Activated CD8-positive, alpha-beta T cell treated with anti-CD3 and anti-CD28 coated beads, Interleukin-2, amount 10 ng/mL, durations not matched to agents 7 days and 5 days (primary cell): ENCODE measurements around the gene PDSS2. TPM values are rescaled to one million over a fixed set of nuclear protein-coding genes. Genes with fewer than 3 reads are reported as not detected.

Experiments used
- ATAC-seq: fragments of 150-1000 bp; cut with Tn5 transposase; one replicate; pipeline ENCODE4 v1.10.0; 2021; ENCODE audit warnings: moderate library complexity
- CTCF ChIA-PET: fragments of 350-600 bp; sonication (Branson Sonifier 250); formaldehyde crosslinking; loops from one replicate; lab custom pipeline; 2021; ENCODE audit warnings: antibody characterized with exemption; lab: Charles Lee
- POLR2A ChIA-PET: fragments of 350-600 bp; sonication (Branson Sonifier 250); formaldehyde crosslinking; loops from one replicate; lab custom pipeline; 2021; ENCODE audit warnings: antibody characterized with exemption; lab: Charles Lee
- DNase-seq: peaks from one replicate; pipeline ENCODE4 v3.0.0-alpha.2; 2020
- H3K27ac Mint-ChIP-seq: one replicate; pipeline ENCODE4 v1.8.0; 2021; ENCODE audit warnings: mild to moderate bottlenecking, mixed read lengths
- H3K27me3 Mint-ChIP-seq: one replicate; pipeline ENCODE4 v1.8.0; 2021; ENCODE audit warnings: low read depth, mixed read lengths
- H3K36me3 Mint-ChIP-seq: one replicate; pipeline ENCODE4 v1.8.0; 2021; ENCODE audit warnings: low read depth, mixed read lengths
- H3K4me1 Mint-ChIP-seq: one replicate; pipeline ENCODE4 v1.8.0; 2021; ENCODE audit warnings: low read depth, mixed read lengths
- H3K4me3 Mint-ChIP-seq: one replicate; pipeline ENCODE4 v1.8.0; 2021; ENCODE audit warnings: mild to moderate bottlenecking, mixed read lengths
- H3K9me3 Mint-ChIP-seq: one replicate; pipeline ENCODE4 v1.8.0; 2022; ENCODE audit warnings: mixed read lengths; ENCODE audit not compliant: insufficient read depth
- total RNA-seq, 2 experiments: library from RNA; stranded (reverse); gene quantifications; one replicate each; pipeline ENCODE4 v1.2.3, GENCODE V29; 2021

PDSS2 gene
- total RNA-seq, 2 experiments from 2014 or later, result 14.2 to 14.6 TPM

DNA sequence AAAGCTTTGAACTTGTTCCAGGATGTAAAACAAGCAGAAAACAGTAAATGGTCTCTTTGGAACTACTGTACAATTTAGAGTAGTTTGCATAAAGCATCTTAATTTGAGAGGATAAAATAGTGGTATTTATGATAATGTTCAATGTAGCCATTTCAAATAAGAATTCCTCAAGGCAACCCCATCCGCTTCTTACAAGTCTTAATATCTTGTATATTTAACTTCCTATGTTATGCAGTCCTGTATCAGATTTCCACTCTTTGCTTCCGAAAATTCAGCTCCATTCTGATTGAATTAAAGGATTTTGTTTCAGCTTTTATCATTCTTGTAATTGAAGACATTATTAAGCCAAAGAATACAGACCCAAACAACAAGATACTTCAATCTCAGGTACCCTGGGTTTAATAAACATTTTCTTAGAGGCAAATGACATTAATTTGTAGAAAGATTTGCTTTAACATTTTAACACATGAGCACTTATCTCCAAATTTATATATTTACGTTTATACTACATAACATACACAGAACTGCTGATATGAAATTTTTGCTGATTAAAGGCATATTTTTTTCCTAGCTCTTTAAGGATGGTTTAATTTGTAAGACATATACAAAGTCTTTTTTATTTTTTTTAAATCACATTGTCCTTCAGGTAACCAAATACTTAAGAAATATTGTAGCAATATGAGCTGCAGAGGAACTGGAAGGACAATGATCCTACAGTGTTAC is 213.0 kb downstream of the PDSS2 start:
- Mint-ChIP-seq H3K27me3 (no peaks in the 10 kb centered on the region), H3K9me3 (no peaks in the 10 kb centered on the region), H3K27ac (no peak overlapping the region), H3K4me1 (no peaks in the 10 kb centered on the region), H3K4me3 (no peak overlapping the region), H3K36me3 (no peaks in the 10 kb centered on the region)
- ChIA-PET CTCF (no interaction called here), POLR2A (no interaction called here)
- no peak for ATAC-seq
- DNase-seq, result no peak

DNA sequence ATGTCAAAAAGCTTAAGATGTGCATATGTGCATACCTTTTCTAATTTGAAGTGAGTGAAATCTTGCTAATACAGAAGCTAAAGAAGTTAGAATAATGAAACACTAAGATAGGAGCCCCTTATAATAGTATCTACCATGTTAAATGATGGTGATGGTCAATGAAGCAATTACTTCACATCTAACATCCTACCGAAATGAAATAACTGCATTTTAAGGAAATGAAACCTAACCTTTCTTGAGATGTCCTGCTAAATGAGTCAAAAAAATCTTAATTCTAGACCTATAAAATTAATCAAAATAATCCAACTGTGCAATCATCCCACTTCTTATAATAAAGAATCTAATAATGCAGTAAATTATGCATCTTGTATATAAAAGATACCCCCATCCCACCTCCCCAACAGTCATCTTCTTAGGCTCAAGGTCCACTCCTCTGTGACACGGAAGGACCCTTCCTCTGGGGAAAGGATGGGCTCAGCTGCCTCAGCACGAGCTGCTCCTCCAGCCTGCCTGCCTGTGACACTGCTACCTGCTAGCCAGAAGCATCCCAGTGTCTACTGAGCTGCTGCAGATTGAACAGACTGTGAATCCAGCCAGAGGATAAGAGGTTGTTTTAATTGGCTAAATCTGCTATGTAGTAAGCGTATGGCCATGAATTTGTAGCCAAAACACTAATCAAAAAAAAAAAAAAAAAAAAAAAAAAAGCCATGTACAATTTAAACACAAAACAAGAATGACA is 214.5 kb downstream of the PDSS2 start:
- H3K4me1 Mint-ChIP-seq, result no peaks in the 10 kb centered on the region
- POLR2A ChIA-PET, result no interaction called here
- no peak for ATAC-seq
- H3K36me3 Mint-ChIP-seq, result no peaks in the 10 kb centered on the region
- no peaks in the 10 kb centered on the region for H3K9me3 Mint-ChIP-seq
- H3K4me3 Mint-ChIP-seq, result no peak overlapping the region
- no peaks in the 10 kb centered on the region for H3K27me3 Mint-ChIP-seq
- CTCF ChIA-PET, result no interaction called here
- H3K27ac Mint-ChIP-seq, result no peak overlapping the region
- no peak for DNase-seq

GRCh38 chr6:107244082-107244741 is 215.2 kb downstream of the PDSS2 start:
- Mint-ChIP-seq H3K27ac (no peak overlapping the region), H3K36me3 (no peaks in the 10 kb centered on the region), H3K9me3 (no peaks in the 10 kb centered on the region), H3K4me3 (no peak overlapping the region), H3K27me3 (no peaks in the 10 kb centered on the region), H3K4me1 (no peaks in the 10 kb centered on the region)
- POLR2A ChIA-PET, result no interaction called here
- ATAC-seq, result no peak
- CTCF ChIA-PET, result no interaction called here
- no peak for DNase-seq

- Mint-ChIP-seq H3K27me3 (no peaks in the 10 kb centered on the region), H3K27ac (no peak overlapping the region), H3K4me3 (no peak overlapping the region), H3K4me1 (no peaks in the 10 kb centered on the region), H3K36me3 (no peaks in the 10 kb centered on the region), H3K9me3 (no peaks in the 10 kb centered on the region)
- CTCF ChIA-PET, result no interaction called here
- POLR2A ChIA-PET, result no interaction called here
- ATAC-seq, result no peak
- DNase-seq, result no peak
These were observed 215.9 kb downstream of the PDSS2 start for GRCh38 chr6:107243471-107243870.

DNA sequence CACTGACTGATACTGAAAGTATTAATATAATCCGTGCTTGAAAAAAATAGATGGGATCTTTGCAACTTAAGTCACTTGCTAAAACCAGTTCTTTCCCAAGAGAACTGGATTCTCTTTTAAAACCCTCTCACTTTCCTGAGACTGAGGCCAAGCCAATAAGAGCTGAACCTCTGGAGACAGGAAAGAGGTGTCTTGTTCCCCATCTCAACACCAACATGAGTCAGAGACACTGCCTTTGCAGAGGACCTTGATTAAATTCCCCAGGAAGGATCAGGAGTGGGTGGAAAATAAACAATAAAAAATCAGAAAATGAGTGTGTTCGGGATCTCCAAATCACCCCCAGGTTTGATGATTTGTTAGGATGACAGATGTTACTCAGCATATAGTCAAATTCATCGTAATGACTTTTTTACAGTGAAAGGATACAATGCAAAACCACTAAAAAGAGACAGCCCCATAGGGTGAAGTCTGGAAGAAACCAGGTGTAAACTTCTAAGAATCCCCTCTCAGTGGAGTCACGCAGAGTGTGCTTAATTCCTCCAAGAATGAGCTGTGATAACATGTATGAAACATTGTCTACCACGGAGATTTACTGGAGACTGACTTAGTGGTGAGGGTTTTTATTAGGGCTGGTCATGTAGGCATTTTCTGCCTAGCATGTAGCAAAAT is 221.2 kb downstream of the PDSS2 start:
- Mint-ChIP-seq H3K36me3 (peaks cover 16% of the 10 kb centered on the region), H3K9me3 (no peaks in the 10 kb centered on the region), H3K4me1 (no peaks in the 10 kb centered on the region), H3K4me3 (no peak overlapping the region), H3K27me3 (no peaks in the 10 kb centered on the region), H3K27ac (no peak overlapping the region)
- POLR2A ChIA-PET, result no interaction called here
- CTCF ChIA-PET, result no interaction called here
- DNase-seq (no peak), ATAC-seq (no peak)

DNA sequence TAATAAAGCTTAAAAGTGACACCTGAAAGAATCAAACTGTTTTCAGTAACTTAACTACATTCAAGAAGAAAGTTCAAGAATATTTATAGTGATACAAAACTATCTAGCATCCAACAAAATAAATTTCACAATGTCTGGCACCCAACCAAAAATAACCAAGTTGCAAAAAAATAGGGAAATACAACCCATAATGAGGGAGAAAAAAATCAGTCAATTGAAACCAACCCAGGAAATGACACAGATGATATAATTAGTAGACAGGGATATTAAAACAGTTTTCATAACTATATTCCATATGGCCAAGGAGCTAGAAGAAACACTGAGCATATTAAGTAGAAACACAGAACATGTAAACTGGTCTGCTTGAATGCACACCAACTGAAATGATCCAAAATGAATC is 223.9 kb downstream of the PDSS2 start:
- Mint-ChIP-seq H3K36me3 (peaks cover 18% of the 10 kb centered on the region), H3K4me1 (no peaks in the 10 kb centered on the region), H3K4me3 (no peak overlapping the region), H3K9me3 (no peaks in the 10 kb centered on the region), H3K27ac (no peak overlapping the region), H3K27me3 (no peaks in the 10 kb centered on the region)
- DNase-seq (no peak), ATAC-seq (no peak)
- ChIA-PET POLR2A (no interaction called here), CTCF (no interaction called here)

DNA sequence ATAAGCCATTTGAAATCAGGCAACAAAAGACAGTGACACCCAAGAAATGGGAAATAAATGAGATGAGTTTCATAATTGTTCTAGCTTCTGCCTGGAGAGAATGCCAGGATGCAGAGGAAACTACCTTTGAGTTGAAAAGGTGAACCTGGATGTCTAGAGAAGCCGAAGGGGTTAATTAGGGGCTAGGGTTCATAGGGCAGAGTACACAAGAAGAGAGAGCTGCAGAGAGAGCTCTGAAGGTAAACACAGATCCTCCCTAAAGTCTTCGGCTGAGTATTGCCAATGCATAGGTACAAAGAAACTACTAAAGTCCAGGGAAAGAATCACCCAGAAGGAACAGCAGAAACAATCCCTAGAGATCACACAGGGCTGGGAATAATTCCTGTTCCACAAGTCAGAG is 224.4 kb downstream of the PDSS2 start:
- H3K36me3 Mint-ChIP-seq, result peaks cover 18% of the 10 kb centered on the region

DNA sequence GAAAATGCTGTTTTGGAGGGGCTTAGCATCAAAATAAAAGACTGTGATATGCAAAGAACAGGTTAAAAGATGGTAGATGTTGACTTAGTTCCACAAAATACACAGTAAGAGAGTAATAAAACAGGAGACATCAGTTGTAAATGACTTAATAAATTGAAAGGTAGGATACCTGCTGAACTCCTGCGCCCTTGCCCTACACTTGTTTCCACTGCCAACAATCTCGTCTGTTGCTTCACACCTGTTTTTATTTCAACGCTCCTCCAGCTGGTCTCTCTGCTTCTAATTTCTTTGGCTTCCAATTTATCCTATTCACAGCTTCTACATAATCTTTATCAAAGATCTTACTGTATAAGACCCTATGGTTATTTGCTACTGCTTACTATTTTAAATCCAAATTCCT is 228.1 kb downstream of the PDSS2 start:
- H3K4me3 Mint-ChIP-seq, result no peak overlapping the region
- POLR2A ChIA-PET, result no interaction called here
- no peaks in the 10 kb centered on the region for H3K9me3 Mint-ChIP-seq
- no peak overlapping the region for H3K27ac Mint-ChIP-seq
- no peak for ATAC-seq
- CTCF ChIA-PET, result no interaction called here
- H3K4me1 Mint-ChIP-seq, result no peaks in the 10 kb centered on the region
- DNase-seq, result no peak
- peaks cover 11% of the 10 kb centered on the region for H3K36me3 Mint-ChIP-seq
- H3K27me3 Mint-ChIP-seq, result no peaks in the 10 kb centered on the region

More for the DNA sequence above, 224.4 kb downstream of the PDSS2 start:
- Mint-ChIP-seq H3K4me1 (no peaks in the 10 kb centered on the region), H3K27me3 (no peaks in the 10 kb centered on the region), H3K4me3 (no peak overlapping the region), H3K9me3 (no peaks in the 10 kb centered on the region), H3K27ac (no peak overlapping the region)
- ATAC-seq (no peak), DNase-seq (no peak)
- ChIA-PET CTCF (no interaction called here), POLR2A (no interaction called here)

DNA sequence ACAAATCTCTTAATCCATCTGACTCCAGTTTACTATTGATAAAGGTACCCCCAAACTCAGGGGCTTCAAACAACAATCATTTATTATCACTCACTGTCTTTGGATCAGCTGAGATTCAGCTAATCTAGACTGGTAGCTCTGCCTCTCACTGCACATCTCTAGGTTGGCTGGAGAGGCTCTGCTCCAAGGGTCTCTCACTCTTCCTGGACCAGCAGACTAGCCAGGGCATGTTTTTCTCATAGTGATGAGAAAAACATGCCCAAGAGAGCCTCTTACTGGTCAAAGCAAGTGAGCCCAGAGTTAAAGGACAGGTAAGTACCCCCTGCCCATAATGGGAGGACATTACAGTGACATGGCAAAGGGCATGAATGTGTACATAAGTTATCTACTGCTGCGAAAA is 228.9 kb downstream of the PDSS2 start:
- Mint-ChIP-seq H3K4me1 (no peaks in the 10 kb centered on the region), H3K27me3 (no peaks in the 10 kb centered on the region), H3K9me3 (no peaks in the 10 kb centered on the region), H3K27ac (no peak overlapping the region), H3K36me3 (peaks cover 4% of the 10 kb centered on the region), H3K4me3 (no peak overlapping the region)
- ChIA-PET CTCF (no interaction called here), POLR2A (no interaction called here)
- ATAC-seq, result no peak
- no peak for DNase-seq

DNA sequence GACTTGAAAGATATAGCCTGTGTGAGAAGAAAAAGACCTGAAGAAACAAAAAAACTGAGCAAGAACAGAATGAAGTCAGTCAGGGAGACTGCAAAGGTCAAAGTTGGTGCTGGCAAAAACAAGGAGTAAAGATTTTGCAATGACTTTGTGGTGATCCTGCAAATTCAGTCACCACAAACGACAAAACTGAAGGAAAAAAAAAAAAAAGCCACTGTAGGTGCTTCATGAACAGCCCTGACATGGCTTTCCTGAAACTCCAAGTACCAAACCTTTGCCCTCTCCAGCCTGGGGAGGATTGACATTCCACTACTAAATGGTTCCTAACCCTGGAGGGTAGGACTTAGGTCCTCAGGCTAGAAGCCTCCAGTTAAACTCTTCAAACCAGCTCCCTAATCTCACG is 229.3 kb downstream of the PDSS2 start:
- Mint-ChIP-seq H3K27ac (no peak overlapping the region), H3K4me3 (no peak overlapping the region), H3K27me3 (no peaks in the 10 kb centered on the region), H3K36me3 (peaks cover 3% of the 10 kb centered on the region), H3K9me3 (no peaks in the 10 kb centered on the region), H3K4me1 (no peaks in the 10 kb centered on the region)
- ChIA-PET POLR2A (no interaction called here), CTCF (no interaction called here)
- no peak for DNase-seq
- no peak for ATAC-seq

DNA sequence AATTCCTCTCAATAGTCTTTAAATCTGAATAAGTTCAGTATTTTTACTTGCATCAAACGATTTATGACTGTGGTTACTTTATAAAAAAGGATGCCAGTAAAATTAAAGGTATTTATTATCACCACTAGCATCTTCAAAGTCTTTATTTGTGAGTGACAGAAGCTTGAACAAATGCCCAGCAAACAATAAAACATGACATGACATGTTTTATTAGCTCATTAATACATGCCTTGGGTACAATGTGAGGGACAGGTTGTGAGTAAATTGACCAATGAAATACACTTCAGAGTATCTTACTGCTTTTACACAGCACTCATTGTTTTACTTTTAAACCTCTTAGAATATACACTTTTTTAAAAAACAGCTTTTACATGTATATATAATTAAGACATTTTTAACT is 230.6 kb downstream of the PDSS2 start:
- Mint-ChIP-seq H3K36me3 (peaks cover 3% of the 10 kb centered on the region), H3K4me1 (no peaks in the 10 kb centered on the region), H3K9me3 (no peaks in the 10 kb centered on the region), H3K4me3 (no peak overlapping the region), H3K27ac (no peak overlapping the region), H3K27me3 (no peaks in the 10 kb centered on the region)
- CTCF ChIA-PET, result no interaction called here
- DNase-seq (no peak), ATAC-seq (no peak)
- POLR2A ChIA-PET, result no interaction called here

DNA sequence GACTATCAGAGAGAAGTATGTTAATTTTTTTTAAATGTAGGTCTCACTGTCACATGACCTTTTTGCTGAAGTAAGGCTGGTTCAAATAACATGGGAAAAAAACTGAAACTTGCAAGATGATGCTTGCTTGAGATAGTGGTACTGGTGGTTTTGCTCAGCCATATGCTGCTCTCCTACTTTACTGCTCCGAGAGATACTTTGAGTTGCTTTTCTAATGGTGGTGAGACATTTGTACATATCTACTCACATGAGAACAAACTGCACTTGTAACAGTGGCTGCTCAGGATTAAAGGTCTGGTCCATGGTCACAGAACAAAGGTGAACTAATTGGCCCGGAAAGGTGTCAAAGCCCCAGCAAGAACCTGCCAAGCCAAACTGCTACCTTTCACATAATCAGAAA is 237.8 kb downstream of the PDSS2 start:
- no peaks in the 10 kb centered on the region for H3K36me3 Mint-ChIP-seq
- no peak overlapping the region for H3K27ac Mint-ChIP-seq
- H3K4me3 Mint-ChIP-seq, result no peak overlapping the region
- ChIA-PET CTCF (no interaction called here), POLR2A (no interaction called here)
- H3K9me3 Mint-ChIP-seq, result no peaks in the 10 kb centered on the region
- DNase-seq (no peak), ATAC-seq (no peak)
- peaks cover 4% of the 10 kb centered on the region for H3K4me1 Mint-ChIP-seq
- no peaks in the 10 kb centered on the region for H3K27me3 Mint-ChIP-seq
